ENCODE data around the gene MBNL2. TPM values are rescaled to one million over a fixed set of nuclear protein-coding genes. Genes with fewer than 3 reads are reported as not detected.

The MBNL2 gene
- total and polyA plus RNA-seq, 2 experiments from 2014 or later = 0.55 to 3.2 TPM

DNA sequence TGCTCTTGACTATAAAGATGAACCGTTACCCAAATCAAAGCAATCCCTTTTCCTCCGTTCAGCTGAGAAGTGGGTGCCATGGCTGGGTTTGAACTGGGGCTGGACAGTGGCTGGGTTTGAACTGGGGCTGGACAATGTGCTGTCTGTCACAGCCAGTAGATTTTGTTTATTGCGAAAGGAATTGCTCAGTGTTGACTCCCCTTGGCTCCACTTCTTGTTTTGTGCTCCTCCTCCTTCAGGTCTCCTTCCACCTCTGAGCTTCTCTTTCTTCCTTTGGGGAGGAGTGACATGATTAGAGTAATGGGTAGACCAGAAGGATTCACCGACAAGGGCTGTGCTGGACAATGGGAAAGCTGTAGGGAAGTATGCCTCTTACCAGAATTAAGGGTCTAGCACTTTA lies 19.4 kb upstream of the MBNL2 start (continued):
- TF ChIP-seq, protein P1, sequence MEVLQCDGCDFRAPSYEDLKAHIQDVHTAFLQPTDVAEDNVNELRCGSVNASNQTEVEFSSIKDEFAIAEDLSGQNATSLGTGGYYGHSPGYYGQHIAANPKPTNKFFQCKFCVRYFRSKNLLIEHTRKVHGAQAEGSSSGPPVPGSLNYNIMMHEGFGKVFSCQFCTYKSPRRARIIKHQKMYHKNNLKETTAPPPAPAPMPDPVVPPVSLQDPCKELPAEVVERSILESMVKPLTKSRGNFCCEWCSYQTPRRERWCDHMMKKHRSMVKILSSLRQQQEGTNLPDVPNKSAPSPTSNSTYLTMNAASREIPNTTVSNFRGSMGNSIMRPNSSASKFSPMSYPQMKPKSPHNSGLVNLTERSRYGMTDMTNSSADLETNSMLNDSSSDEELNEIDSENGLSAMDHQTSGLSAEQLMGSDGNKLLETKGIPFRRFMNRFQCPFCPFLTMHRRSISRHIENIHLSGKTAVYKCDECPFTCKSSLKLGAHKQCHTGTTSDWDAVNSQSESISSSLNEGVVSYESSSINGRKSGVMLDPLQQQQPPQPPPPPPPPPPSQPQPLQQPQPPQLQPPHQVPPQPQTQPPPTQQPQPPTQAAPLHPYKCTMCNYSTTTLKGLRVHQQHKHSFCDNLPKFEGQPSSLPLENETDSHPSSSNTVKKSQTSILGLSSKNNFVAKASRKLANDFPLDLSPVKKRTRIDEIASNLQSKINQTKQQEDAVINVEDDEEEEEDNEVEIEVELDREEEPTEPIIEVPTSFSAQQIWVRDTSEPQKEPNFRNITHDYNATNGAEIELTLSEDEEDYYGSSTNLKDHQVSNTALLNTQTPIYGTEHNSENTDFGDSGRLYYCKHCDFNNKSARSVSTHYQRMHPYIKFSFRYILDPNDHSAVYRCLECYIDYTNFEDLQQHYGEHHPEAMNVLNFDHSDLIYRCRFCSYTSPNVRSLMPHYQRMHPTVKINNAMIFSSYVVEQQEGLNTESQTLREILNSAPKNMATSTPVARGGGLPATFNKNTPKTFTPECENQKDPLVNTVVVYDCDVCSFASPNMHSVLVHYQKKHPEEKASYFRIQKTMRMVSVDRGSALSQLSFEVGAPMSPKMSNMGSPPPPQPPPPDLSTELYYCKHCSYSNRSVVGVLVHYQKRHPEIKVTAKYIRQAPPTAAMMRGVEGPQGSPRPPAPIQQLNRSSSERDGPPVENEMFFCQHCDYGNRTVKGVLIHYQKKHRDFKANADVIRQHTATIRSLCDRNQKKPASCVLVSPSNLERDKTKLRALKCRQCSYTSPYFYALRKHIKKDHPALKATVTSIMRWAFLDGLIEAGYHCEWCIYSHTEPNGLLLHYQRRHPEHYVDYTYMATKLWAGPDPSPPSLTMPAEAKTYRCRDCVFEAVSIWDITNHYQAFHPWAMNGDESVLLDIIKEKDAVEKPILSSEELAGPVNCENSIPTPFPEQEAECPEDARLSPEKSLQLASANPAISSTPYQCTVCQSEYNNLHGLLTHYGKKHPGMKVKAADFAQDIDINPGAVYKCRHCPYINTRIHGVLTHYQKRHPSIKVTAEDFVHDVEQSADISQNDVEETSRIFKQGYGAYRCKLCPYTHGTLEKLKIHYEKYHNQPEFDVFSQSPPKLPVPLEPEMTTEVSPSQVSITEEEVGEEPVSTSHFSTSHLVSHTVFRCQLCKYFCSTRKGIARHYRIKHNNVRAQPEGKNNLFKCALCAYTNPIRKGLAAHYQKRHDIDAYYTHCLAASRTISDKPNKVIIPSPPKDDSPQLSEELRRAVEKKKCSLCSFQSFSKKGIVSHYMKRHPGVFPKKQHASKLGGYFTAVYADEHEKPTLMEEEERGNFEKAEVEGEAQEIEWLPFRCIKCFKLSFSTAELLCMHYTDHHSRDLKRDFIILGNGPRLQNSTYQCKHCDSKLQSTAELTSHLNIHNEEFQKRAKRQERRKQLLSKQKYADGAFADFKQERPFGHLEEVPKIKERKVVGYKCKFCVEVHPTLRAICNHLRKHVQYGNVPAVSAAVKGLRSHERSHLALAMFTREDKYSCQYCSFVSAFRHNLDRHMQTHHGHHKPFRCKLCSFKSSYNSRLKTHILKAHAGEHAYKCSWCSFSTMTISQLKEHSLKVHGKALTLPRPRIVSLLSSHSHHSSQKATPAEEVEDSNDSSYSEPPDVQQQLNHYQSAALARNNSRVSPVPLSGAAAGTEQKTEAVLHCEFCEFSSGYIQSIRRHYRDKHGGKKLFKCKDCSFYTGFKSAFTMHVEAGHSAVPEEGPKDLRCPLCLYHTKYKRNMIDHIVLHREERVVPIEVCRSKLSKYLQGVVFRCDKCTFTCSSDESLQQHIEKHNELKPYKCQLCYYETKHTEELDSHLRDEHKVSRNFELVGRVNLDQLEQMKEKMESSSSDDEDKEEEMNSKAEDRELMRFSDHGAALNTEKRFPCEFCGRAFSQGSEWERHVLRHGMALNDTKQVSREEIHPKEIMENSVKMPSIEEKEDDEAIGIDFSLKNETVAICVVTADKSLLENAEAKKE (CRISPR knock-in tag; IDR thresholded peaks at IDR 0.05) = no peak

DNA sequence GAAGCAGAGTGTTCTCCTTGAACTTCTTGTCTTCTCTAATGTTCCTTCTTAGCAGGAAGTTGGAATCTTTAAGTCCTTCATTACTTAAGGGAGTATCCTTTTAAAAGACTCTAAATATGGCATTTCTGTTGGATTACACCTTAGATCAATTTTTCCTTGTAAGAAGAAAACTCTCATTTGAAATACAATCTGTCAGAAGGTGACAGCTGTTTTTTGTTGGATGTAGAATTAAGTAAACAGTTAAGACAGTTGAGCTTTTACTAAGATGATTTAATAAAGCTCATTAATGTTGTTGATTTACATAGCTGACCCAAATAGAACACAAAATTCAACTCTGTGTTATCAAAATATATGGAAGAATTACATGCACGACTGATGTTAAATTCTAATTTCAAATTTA lies 16.7 kb upstream of the MBNL2 start:
- DNase-seq (ENCODE audit: low spot score) (no peak), ATAC-seq (no peak)
- Histone ChIP-seq H3K79me2 (replicated peaks; ENCODE audit: insufficient read depth) (no peaks in the 10 kb centered on the region), H3K4me3 (no peak overlapping the region), H4K20me1 (replicated peaks; ENCODE audit: insufficient read depth) (no peaks in the 10 kb centered on the region), H3K27ac (ENCODE audit: low read depth) (no peak overlapping the region), H3K9me2 (ENCODE audit: insufficient read depth) (peaks cover 9% of the 10 kb centered on the region; the same call in 1 of the 2 replicates), H3F3A (replicated peaks; ENCODE audit: low read depth) (no peaks in the 10 kb centered on the region), H3K27me3 (ENCODE audit: insufficient read depth) (no peaks in the 10 kb centered on the region), H3K4me2 (no peak overlapping the region), H3K4me1 (ENCODE audit: insufficient read depth) (no peaks in the 10 kb centered on the region), H2AFZ (no peak overlapping the region), H3K36me3 (ENCODE audit: insufficient read depth) (no peaks in the 10 kb centered on the region)
- Mint-ChIP-seq H3K27ac (no peak overlapping the region), H3K36me3 (ENCODE audit: low read depth) (no peaks in the 10 kb centered on the region), H3K9me3 (peaks cover 3% of the 10 kb centered on the region), H3K27me3 (ENCODE audit: insufficient read depth, low read depth, poor library complexity) (peaks cover 2% of the 10 kb centered on the region), H3K4me3 (no peak overlapping the region), H3K4me1 (no peaks in the 10 kb centered on the region)
- TF ChIP-seq ZNF331 (CRISPR knock-in tag; IDR thresholded peaks at IDR 0.05; ENCODE audit: low read depth) (no peak), JUNB (IDR thresholded peaks at IDR 0.05; ENCODE audit: unreplicated experiment) (no peak), EZH2phosphoT487 (IDR thresholded peaks at IDR 0.05; ENCODE audit: unreplicated experiment) (no peak), STAT1 (IDR thresholded peaks at IDR 0.05; ENCODE audit: unreplicated experiment) (no peak), ZNF114 (CRISPR knock-in tag; IDR thresholded peaks at IDR 0.05) (no peak), ETS1 (IDR thresholded peaks at IDR 0.05) (no peak), NANOG (IDR thresholded peaks at IDR 0.05; ENCODE audit: borderline replicate concordance) (no peak), CREB1 (CRISPR knock-in tag; IDR thresholded peaks at IDR 0.05; ENCODE audit: low read depth) (no peak)
- TF ChIP-seq, protein P2, sequence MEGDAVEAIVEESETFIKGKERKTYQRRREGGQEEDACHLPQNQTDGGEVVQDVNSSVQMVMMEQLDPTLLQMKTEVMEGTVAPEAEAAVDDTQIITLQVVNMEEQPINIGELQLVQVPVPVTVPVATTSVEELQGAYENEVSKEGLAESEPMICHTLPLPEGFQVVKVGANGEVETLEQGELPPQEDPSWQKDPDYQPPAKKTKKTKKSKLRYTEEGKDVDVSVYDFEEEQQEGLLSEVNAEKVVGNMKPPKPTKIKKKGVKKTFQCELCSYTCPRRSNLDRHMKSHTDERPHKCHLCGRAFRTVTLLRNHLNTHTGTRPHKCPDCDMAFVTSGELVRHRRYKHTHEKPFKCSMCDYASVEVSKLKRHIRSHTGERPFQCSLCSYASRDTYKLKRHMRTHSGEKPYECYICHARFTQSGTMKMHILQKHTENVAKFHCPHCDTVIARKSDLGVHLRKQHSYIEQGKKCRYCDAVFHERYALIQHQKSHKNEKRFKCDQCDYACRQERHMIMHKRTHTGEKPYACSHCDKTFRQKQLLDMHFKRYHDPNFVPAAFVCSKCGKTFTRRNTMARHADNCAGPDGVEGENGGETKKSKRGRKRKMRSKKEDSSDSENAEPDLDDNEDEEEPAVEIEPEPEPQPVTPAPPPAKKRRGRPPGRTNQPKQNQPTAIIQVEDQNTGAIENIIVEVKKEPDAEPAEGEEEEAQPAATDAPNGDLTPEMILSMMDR (conservative IDR thresholded peaks at IDR 0.05; ENCODE audit: low read depth in 2 of 2) = no peak
